HepG2 (cell line): Measurements from ENCODE around the gene DPH1. TPM values are rescaled to one million over a fixed set of nuclear protein-coding genes. Genes with fewer than 3 reads are reported as not detected.
A peak's percentile ranks its signal among the peaks of the same experiment; 100 is the strongest.

Experiments
- DRAP1 ChIP-seq: IDR thresholded peaks from 2 replicates; pipeline ENCODE4 v1.6.1; 2016; ENCODE audit warnings: missing genetic modification reagents, missing compliant biosample characterization
- JUND ChIP-seq: sonication (generic); formaldehyde crosslinking; IDR thresholded peaks from 2 replicates; pipeline ENCODE4 v1.8.0; 2022; ENCODE audit warnings: mild to moderate bottlenecking, missing genetic modification reagents
- MAF1 ChIP-seq: sonication (generic); formaldehyde crosslinking; IDR thresholded peaks from 2 replicates; pipeline ENCODE4 v1.5.0; 2020; ENCODE audit warnings: missing genetic modification reagents, borderline replicate concordance
- MXD4 ChIP-seq: IDR thresholded peaks from 2 replicates; pipeline ENCODE4 v1.6.1; 2016; ENCODE audit warnings: mild to moderate bottlenecking, missing biosample characterization, missing genetic modification reagents
- MYC ChIP-seq: sonication (generic); formaldehyde crosslinking; IDR thresholded peaks from 2 replicates; pipeline ENCODE4 v1.9.0; 2021; ENCODE audit warnings: missing genetic modification reagents, borderline replicate concordance
- SKI ChIP-seq: fragments of 450-650 bp; IDR thresholded peaks from one replicate; pipeline ENCODE4 v1.6.1; 2018; ENCODE audit warnings: mild to moderate bottlenecking; ENCODE audit not compliant: partially characterized antibody
- TEF ChIP-seq: sonication (generic); formaldehyde crosslinking; IDR thresholded peaks from 2 replicates; pipeline ENCODE4 v1.5.0; 2020; ENCODE audit warnings: missing genetic modification reagents
- UBTF ChIP-seq: sonication (generic); formaldehyde crosslinking; IDR thresholded peaks from 2 replicates; pipeline ENCODE4 v1.4.0; 2020; ENCODE audit warnings: mild to moderate bottlenecking, missing genetic modification reagents
- ZFY ChIP-seq: sonication (generic); formaldehyde crosslinking; IDR thresholded peaks from 2 replicates; pipeline ENCODE4 v1.4.0; 2020; ENCODE audit warnings: missing genetic modification reagents
- ZNF12 ChIP-seq: sonication (generic); formaldehyde crosslinking; IDR thresholded peaks from 2 replicates; pipeline ENCODE4 v1.5.0; 2020; ENCODE audit warnings: missing genetic modification reagents
- polyA plus RNA-seq, 8 experiments: library from polyadenylated mRNA; depleted of rRNA in 3 of 8; stranded (reverse) in 7 of 8; unstranded in 1 of 8; fragments of >200 nt; fragmentation: Illumina TruSeq in 4 of 8; extraction: Trizol in 4 of 8; gene quantifications; 2 replicates each; pipeline versions ENCODE4 v1.2.1 to v1.2.3, GENCODE V29; 2011 to 2016; ENCODE audit warnings: low read depth in 4 of 8, missing spikeins in 1 of 8, mixed read lengths in 1 of 8; ENCODE audit not compliant: insufficient read depth in 1 of 8
- total RNA-seq, 5 experiments: library from RNA; depleted of rRNA; stranded (reverse); fragments of >200 nt; fragmentation: Illumina TruSeq; extraction: Trizol; gene quantifications; 2 replicates each; pipeline ENCODE4 v1.2.3, GENCODE V29; 2016; ENCODE audit warnings: low read depth in 1 of 5
- TF ChIP-seq, protein P1 (sequence below): sonication (generic); formaldehyde crosslinking; IDR thresholded peaks from 2 replicates; pipeline ENCODE4 v1.5.0; 2020; ENCODE audit warnings: mild to moderate bottlenecking, missing genetic modification reagents, moderate library complexity
- TF ChIP-seq, protein P2 (sequence below): sonication (generic); formaldehyde crosslinking; conservative IDR thresholded peaks from 2 replicates; pipeline ENCODE4 v1.8.1; 2023; ENCODE audit warnings: missing genetic modification reagents
- TF ChIP-seq, protein P3 (sequence below): sonication (generic); formaldehyde crosslinking; IDR thresholded peaks from 2 replicates; pipeline ENCODE4 v1.4.0; 2020; ENCODE audit warnings: mild to moderate bottlenecking, missing genetic modification reagents, borderline replicate concordance

DPH1 gene
- total and polyA plus RNA-seq, 2 of the 13 experiments (the other 11 are each of a cell fraction or from before 2014, with no cell fraction given) = 25.3 to 42.8 TPM

DNA sequence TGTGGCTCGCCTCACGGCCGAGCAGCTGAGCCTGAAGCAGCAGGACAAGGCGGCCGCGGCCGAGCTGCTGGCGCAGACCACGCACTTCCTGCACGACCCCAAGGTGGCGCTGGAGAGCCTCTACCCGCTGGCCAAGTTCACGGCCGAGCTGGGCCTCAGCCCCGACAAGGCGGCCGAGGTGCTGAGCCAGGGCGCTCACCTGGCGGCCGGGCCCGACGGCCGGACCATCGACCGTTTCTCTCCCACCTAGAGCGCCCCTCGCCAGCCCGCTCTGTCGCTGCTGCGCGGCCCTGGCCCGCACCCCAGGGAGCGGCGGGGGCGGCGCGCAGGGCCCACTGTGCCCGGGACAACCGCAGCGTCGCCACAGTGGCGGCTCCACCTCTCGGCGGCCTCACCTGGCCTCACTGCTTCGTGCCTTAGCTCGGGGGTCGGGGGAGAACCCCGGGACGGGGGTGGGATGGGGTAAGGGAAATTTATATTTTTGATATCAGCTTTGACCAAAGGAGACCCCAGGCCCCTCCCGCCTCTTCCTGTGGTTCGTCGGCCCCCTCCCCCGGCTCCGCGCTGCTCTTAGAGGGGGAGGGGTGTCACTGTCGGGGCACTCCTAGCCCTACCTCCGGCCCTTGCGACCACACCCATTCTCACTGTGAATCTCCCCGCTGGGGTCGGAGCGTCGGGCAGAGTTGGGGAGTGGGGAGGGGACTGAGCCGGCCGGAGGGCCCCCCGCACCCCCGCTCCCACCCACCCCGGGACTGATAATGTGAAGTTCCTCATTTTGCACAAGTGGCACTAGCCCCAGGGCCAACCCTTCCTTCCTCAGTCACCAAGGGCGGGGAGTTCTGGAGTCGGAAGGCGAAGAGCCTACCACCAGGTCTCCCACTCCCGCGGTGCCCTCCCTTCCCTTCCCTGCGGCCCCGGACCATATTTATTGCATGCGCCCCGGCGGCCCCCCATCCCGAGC lies 28.9 kb downstream of the DPH1 start (continued):
- TF ChIP-seq, protein P1, sequence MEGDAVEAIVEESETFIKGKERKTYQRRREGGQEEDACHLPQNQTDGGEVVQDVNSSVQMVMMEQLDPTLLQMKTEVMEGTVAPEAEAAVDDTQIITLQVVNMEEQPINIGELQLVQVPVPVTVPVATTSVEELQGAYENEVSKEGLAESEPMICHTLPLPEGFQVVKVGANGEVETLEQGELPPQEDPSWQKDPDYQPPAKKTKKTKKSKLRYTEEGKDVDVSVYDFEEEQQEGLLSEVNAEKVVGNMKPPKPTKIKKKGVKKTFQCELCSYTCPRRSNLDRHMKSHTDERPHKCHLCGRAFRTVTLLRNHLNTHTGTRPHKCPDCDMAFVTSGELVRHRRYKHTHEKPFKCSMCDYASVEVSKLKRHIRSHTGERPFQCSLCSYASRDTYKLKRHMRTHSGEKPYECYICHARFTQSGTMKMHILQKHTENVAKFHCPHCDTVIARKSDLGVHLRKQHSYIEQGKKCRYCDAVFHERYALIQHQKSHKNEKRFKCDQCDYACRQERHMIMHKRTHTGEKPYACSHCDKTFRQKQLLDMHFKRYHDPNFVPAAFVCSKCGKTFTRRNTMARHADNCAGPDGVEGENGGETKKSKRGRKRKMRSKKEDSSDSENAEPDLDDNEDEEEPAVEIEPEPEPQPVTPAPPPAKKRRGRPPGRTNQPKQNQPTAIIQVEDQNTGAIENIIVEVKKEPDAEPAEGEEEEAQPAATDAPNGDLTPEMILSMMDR (CRISPR knock-in tag) = peak; percentile 64
- TF ChIP-seq MXD4 (CRISPR knock-in tag) (no peak), ZNF12 (CRISPR knock-in tag) (no peak), JUND (no peak), DRAP1 (CRISPR knock-in tag) (no peak), UBTF (CRISPR knock-in tag) (no peak), TEF (CRISPR knock-in tag) (no peak), SKI (no peak), ZFY (CRISPR knock-in tag) (no peak), MAF1 (CRISPR knock-in tag) (no peak), MYC (CRISPR knock-in tag) (no peak)
- TF ChIP-seq, protein P2, sequence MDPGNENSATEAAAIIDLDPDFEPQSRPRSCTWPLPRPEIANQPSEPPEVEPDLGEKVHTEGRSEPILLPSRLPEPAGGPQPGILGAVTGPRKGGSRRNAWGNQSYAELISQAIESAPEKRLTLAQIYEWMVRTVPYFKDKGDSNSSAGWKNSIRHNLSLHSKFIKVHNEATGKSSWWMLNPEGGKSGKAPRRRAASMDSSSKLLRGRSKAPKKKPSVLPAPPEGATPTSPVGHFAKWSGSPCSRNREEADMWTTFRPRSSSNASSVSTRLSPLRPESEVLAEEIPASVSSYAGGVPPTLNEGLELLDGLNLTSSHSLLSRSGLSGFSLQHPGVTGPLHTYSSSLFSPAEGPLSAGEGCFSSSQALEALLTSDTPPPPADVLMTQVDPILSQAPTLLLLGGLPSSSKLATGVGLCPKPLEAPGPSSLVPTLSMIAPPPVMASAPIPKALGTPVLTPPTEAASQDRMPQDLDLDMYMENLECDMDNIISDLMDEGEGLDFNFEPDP = no peak
- TF ChIP-seq, protein P3, sequence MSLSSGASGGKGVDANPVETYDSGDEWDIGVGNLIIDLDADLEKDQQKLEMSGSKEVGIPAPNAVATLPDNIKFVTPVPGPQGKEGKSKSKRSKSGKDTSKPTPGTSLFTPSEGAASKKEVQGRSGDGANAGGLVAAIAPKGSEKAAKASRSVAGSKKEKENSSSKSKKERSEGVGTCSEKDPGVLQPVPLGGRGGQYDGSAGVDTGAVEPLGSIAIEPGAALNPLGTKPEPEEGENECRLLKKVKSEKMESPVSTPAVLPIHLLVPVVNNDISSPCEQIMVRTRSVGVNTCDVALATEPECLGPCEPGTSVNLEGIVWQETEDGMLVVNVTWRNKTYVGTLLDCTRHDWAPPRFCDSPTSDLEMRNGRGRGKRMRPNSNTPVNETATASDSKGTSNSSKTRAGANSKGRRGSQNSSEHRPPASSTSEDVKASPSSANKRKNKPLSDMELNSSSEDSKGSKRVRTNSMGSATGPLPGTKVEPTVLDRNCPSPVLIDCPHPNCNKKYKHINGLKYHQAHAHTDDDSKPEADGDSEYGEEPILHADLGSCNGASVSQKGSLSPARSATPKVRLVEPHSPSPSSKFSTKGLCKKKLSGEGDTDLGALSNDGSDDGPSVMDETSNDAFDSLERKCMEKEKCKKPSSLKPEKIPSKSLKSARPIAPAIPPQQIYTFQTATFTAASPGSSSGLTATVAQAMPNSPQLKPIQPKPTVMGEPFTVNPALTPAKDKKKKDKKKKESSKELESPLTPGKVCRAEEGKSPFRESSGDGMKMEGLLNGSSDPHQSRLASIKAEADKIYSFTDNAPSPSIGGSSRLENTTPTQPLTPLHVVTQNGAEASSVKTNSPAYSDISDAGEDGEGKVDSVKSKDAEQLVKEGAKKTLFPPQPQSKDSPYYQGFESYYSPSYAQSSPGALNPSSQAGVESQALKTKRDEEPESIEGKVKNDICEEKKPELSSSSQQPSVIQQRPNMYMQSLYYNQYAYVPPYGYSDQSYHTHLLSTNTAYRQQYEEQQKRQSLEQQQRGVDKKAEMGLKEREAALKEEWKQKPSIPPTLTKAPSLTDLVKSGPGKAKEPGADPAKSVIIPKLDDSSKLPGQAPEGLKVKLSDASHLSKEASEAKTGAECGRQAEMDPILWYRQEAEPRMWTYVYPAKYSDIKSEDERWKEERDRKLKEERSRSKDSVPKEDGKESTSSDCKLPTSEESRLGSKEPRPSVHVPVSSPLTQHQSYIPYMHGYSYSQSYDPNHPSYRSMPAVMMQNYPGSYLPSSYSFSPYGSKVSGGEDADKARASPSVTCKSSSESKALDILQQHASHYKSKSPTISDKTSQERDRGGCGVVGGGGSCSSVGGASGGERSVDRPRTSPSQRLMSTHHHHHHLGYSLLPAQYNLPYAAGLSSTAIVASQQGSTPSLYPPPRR = no peak
